ENCODE data around the gene TMEM178B. TPM values are rescaled to one million over a fixed set of nuclear protein-coding genes. Genes with fewer than 3 reads are reported as not detected.

The TMEM178B gene
- total and polyA plus RNA-seq, 2 experiments from 2014 or later, result 0.24 to 0.30 TPM

DNA sequence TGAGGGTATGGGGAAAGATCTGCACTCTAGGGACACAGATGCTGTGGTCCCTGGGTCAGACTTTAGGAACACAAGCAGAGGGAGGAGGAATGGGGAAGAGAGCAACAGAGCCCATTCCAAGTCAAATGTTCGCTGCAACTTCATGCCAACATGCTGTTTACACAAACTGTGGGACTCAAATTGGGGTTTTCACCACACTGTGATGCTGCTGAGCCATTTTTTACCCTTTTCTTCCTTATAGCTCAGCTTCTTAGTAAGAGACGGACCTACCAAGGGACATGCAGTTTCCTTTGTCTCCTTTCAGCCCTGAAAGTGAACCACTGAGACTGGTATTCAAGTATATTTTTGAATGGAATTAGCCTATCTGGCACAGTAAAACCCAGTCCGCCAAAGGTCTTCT, 413.1 kb downstream of the TMEM178B start:
- WGBS (ENCODE audit: low lambda C conversion rate, missing lambda C conversion rate), result 83% methylated on average over 3 of the region's 3 CpGs

DNA sequence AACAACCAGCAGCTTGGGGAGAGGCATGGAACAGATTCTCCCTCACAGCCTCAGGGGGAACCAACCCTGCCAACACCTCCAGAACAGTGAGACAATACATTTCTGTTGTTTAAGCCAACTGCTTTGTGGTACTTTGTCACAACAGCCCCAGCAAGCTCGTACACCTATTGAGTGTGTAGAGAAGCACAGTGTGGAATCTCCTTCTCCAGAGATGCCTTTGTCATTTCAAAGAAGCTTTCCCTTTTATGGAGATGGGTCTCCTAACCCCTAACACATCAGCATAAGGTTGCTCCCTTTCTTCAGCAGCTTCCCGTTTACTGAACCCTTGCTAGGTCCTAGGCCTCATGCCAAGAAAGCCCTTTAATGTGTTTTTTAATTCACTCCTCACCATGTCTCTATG, 416.6 kb downstream of the TMEM178B start:
- no peak overlapping the region for H2AFZ ChIP-seq
- no peaks in the 10 kb centered on the region for H3K27me3 ChIP-seq
- TF ChIP-seq, protein P1, sequence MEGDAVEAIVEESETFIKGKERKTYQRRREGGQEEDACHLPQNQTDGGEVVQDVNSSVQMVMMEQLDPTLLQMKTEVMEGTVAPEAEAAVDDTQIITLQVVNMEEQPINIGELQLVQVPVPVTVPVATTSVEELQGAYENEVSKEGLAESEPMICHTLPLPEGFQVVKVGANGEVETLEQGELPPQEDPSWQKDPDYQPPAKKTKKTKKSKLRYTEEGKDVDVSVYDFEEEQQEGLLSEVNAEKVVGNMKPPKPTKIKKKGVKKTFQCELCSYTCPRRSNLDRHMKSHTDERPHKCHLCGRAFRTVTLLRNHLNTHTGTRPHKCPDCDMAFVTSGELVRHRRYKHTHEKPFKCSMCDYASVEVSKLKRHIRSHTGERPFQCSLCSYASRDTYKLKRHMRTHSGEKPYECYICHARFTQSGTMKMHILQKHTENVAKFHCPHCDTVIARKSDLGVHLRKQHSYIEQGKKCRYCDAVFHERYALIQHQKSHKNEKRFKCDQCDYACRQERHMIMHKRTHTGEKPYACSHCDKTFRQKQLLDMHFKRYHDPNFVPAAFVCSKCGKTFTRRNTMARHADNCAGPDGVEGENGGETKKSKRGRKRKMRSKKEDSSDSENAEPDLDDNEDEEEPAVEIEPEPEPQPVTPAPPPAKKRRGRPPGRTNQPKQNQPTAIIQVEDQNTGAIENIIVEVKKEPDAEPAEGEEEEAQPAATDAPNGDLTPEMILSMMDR (IDR thresholded peaks at IDR 0.05; ENCODE audit: poor library complexity), result no peak
- TF ChIP-seq EZH2 (IDR thresholded peaks at IDR 0.05; ENCODE audit: borderline replicate concordance), result no peak
- TF ChIP-seq EZH2phosphoT487 (IDR thresholded peaks at IDR 0.05; ENCODE audit: low read depth, severe bottlenecking, unreplicated experiment), result no peak
- no peaks in the 10 kb centered on the region for H3K4me1 ChIP-seq (ENCODE audit: insufficient read depth)
- 65% methylated on average over 2 of the region's 2 CpGs for WGBS (ENCODE audit: low lambda C conversion rate, missing lambda C conversion rate)
- no peaks in the 10 kb centered on the region for H3K9me3 ChIP-seq (ENCODE audit: low read depth)
- no peaks in the 10 kb centered on the region for H3K9me2 ChIP-seq (replicated peaks; ENCODE audit: insufficient read depth)
- H3K4me3 ChIP-seq, result no peak overlapping the region
- H4K20me1 ChIP-seq (ENCODE audit: insufficient read depth, poor library complexity, severe bottlenecking), result no peaks in the 10 kb centered on the region
- H3K4me2 ChIP-seq, result no peak overlapping the region
- no peaks in the 10 kb centered on the region for H3K36me3 ChIP-seq (replicated peaks; ENCODE audit: insufficient read depth, low read depth)
- DNase-seq (ENCODE audit: low spot score), result no peak
- H3K79me2 ChIP-seq, result no peaks in the 10 kb centered on the region
- H3K27ac ChIP-seq, result no peak overlapping the region

More for the DNA sequence above, 413.1 kb downstream of the TMEM178B start:
- no peak for TF ChIP-seq EZH2 (IDR thresholded peaks at IDR 0.05; ENCODE audit: borderline replicate concordance)
- TF ChIP-seq, protein P1 (IDR thresholded peaks at IDR 0.05; ENCODE audit: poor library complexity), result no peak
- no peak for TF ChIP-seq EZH2phosphoT487 (IDR thresholded peaks at IDR 0.05; ENCODE audit: low read depth, severe bottlenecking, unreplicated experiment)
- Histone ChIP-seq H3K9me3 (ENCODE audit: low read depth) (no peaks in the 10 kb centered on the region), H3K27ac (no peak overlapping the region), H3K79me2 (no peaks in the 10 kb centered on the region), H4K20me1 (ENCODE audit: insufficient read depth, poor library complexity, severe bottlenecking) (no peaks in the 10 kb centered on the region), H2AFZ (no peak overlapping the region), H3K4me1 (ENCODE audit: insufficient read depth) (no peaks in the 10 kb centered on the region), H3K4me3 (no peak overlapping the region), H3K36me3 (replicated peaks; ENCODE audit: insufficient read depth, low read depth) (no peaks in the 10 kb centered on the region), H3K4me2 (no peak overlapping the region), H3K9me2 (replicated peaks; ENCODE audit: insufficient read depth) (no peaks in the 10 kb centered on the region), H3K27me3 (no peaks in the 10 kb centered on the region)
- no peak for DNase-seq (ENCODE audit: low spot score)

DNA sequence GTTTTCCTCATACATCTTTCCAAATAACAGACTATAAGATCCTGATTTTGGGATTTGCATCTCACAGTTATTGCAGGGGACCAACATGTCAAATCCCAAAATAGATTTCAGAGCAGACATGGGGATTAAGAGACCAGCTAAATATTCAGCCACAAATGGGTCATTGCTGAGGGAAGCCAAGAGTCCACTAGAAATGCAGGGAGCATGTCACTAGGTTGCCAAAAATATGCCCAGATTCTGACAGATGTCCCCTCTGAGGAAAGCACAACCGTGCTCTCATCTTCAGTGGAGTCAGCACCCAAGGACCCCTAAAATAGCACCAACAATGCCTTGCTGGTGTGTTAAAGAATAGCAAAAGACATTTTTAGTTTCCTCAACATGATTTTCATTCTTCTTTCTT, 421.2 kb downstream of the TMEM178B start:
- Histone ChIP-seq H3K4me1 (ENCODE audit: insufficient read depth) (no peaks in the 10 kb centered on the region), H3K4me2 (no peak overlapping the region), H3K4me3 (no peak overlapping the region), H2AFZ (no peak overlapping the region), H3K79me2 (no peaks in the 10 kb centered on the region), H4K20me1 (ENCODE audit: insufficient read depth, poor library complexity, severe bottlenecking) (no peaks in the 10 kb centered on the region), H3K9me3 (ENCODE audit: low read depth) (no peaks in the 10 kb centered on the region), H3K27ac (no peak overlapping the region), H3K36me3 (replicated peaks; ENCODE audit: insufficient read depth, low read depth) (no peaks in the 10 kb centered on the region), H3K27me3 (peaks cover 14% of the 10 kb centered on the region), H3K9me2 (replicated peaks; ENCODE audit: insufficient read depth) (no peaks in the 10 kb centered on the region)
- no peak for DNase-seq (ENCODE audit: low spot score)
- TF ChIP-seq, protein P1 (IDR thresholded peaks at IDR 0.05; ENCODE audit: poor library complexity), result no peak
- no peak for TF ChIP-seq EZH2phosphoT487 (IDR thresholded peaks at IDR 0.05; ENCODE audit: low read depth, severe bottlenecking, unreplicated experiment)
- no peak for TF ChIP-seq EZH2 (IDR thresholded peaks at IDR 0.05; ENCODE audit: borderline replicate concordance)
- 84% methylated on average over 1 of the region's 1 CpG for WGBS (ENCODE audit: low lambda C conversion rate, missing lambda C conversion rate)

DNA sequence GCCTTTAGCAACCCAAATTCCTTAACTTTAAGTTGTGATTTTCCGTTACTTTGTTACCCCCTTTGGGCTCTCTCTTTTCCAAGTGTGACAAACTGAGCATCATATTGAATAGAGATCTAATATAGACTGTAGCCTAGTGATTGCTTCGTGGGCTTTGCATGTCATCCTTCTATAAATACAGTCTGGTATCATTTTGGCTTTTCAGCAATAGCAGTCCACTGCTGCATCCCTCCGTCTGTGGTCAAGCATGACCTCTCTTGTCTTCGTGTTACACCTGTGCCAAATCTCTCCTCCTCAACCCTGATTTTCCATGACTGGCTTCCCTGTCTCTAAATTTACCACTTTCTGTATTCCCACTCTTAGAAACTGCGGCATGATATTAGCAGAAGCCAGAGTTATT, 423.5 kb downstream of the TMEM178B start:
- Histone ChIP-seq H3K4me2 (no peak overlapping the region), H2AFZ (no peak overlapping the region), H3K79me2 (no peaks in the 10 kb centered on the region), H3K9me2 (replicated peaks; ENCODE audit: insufficient read depth) (no peaks in the 10 kb centered on the region), H3K36me3 (replicated peaks; ENCODE audit: insufficient read depth, low read depth) (no peaks in the 10 kb centered on the region), H3K27me3 (peaks cover 19% of the 10 kb centered on the region), H4K20me1 (ENCODE audit: insufficient read depth, poor library complexity, severe bottlenecking) (no peaks in the 10 kb centered on the region), H3K27ac (no peak overlapping the region), H3K9me3 (ENCODE audit: low read depth) (no peaks in the 10 kb centered on the region), H3K4me3 (no peak overlapping the region), H3K4me1 (ENCODE audit: insufficient read depth) (no peaks in the 10 kb centered on the region)
- TF ChIP-seq, protein P1 (IDR thresholded peaks at IDR 0.05; ENCODE audit: poor library complexity), result no peak
- TF ChIP-seq EZH2 (IDR thresholded peaks at IDR 0.05; ENCODE audit: borderline replicate concordance) (no peak), EZH2phosphoT487 (IDR thresholded peaks at IDR 0.05; ENCODE audit: low read depth, severe bottlenecking, unreplicated experiment) (no peak)
- no peak for DNase-seq (ENCODE audit: low spot score)
- 83% methylated on average over 5 of the region's 5 CpGs for WGBS (ENCODE audit: low lambda C conversion rate, missing lambda C conversion rate)
